GM23338 (cell line): ENCODE measurements around the gene CTDSP2. TPM values are rescaled to one million over a fixed set of nuclear protein-coding genes. Genes with fewer than 3 reads are reported as not detected.

Source experiments
- ATAC-seq: fragments of 200-7000 bp; cut with Tn5 transposase; 3 replicates; pipeline ENCODE4 v1.9.1; 2020
- DNase-seq: peaks from one replicate; pipeline ENCODE4 v3.0.0-alpha.2; 2015; ENCODE audit warnings: low spot score
- H2AFZ ChIP-seq: fragments of 200-600 bp; sonication (generic); 2 replicates; pipeline ENCODE4 v1.8.0; 2016; ENCODE audit warnings: antibody characterized with exemption, mild to moderate bottlenecking, moderate library complexity
- H3F3A ChIP-seq: fragments of 200-600 bp; sonication (generic); replicated peaks from 2 replicates; pipeline ENCODE4 v1.8.0; 2017; ENCODE audit warnings: antibody characterized with exemption, mixed run types, low read depth
- H3K27ac ChIP-seq: fragments of 200-600 bp; sonication (generic); 2 replicates; pipeline ENCODE4 v1.6.1; 2016; ENCODE audit warnings: low read depth
- H3K27me3 ChIP-seq: fragments of 200-600 bp; sonication (generic); 2 replicates; pipeline ENCODE4 v1.8.0; 2016; ENCODE audit warnings: mild to moderate bottlenecking, mixed run types, moderate library complexity; ENCODE audit not compliant: insufficient read depth
- H3K36me3 ChIP-seq: fragments of 200-600 bp; sonication (generic); 2 replicates; pipeline ENCODE4 v1.8.0; 2016; ENCODE audit warnings: mild to moderate bottlenecking; ENCODE audit not compliant: insufficient read depth
- H3K4me1 ChIP-seq: fragments of 200-600 bp; sonication (generic); 2 replicates; pipeline ENCODE4 v1.8.0; 2016; ENCODE audit warnings: mild to moderate bottlenecking, moderate library complexity; ENCODE audit not compliant: insufficient read depth
- H3K4me2 ChIP-seq: fragments of 200-600 bp; sonication (generic); 2 replicates; pipeline ENCODE4 v1.7.1; 2017; ENCODE audit warnings: mixed run types
- H3K4me3 ChIP-seq: fragments of 200-600 bp; sonication (generic); 2 replicates; pipeline ENCODE4 v1.6.1; 2016; ENCODE audit warnings: mixed run types
- H3K79me2 ChIP-seq: fragments of 200-600 bp; sonication (generic); replicated peaks from 2 replicates; pipeline ENCODE4 v1.8.0; 2017; ENCODE audit warnings: mild to moderate bottlenecking; ENCODE audit not compliant: insufficient read depth
- H3K9me2 ChIP-seq: fragments of 200-600 bp; sonication (generic); 2 replicates; pipeline ENCODE4 v1.8.0; 2017; ENCODE audit not compliant: insufficient read depth
- H4K20me1 ChIP-seq: fragments of 200-600 bp; sonication (generic); replicated peaks from 2 replicates; pipeline ENCODE4 v1.8.0; 2017; ENCODE audit warnings: mild to moderate bottlenecking; ENCODE audit not compliant: insufficient read depth
- H3K27ac Mint-ChIP-seq: 2 replicates; pipeline ENCODE4 v1.8.0; 2020; ENCODE audit warnings: inconsistent platforms, mild to moderate bottlenecking, moderate library complexity, mixed read lengths
- H3K27me3 Mint-ChIP-seq: 3 replicates; pipeline ENCODE4 v1.8.0; 2022; ENCODE audit warnings: low read depth, mild to moderate bottlenecking, moderate library complexity, mixed read lengths, inconsistent platforms; ENCODE audit not compliant: insufficient read depth, poor library complexity
- H3K36me3 Mint-ChIP-seq: 3 replicates; pipeline ENCODE4 v1.8.0; 2021; ENCODE audit warnings: low read depth, mild to moderate bottlenecking, inconsistent platforms, moderate library complexity, mixed read lengths
- H3K4me1 Mint-ChIP-seq: 3 replicates; pipeline ENCODE4 v1.8.0; 2020; ENCODE audit warnings: mild to moderate bottlenecking, inconsistent platforms, mixed read lengths
- H3K4me3 Mint-ChIP-seq: 3 replicates; pipeline ENCODE4 v1.8.0; 2021; ENCODE audit warnings: moderate library complexity, mild to moderate bottlenecking, inconsistent platforms, mixed read lengths
- H3K9me3 Mint-ChIP-seq: 3 replicates; pipeline ENCODE4 v1.8.0; 2020; ENCODE audit warnings: moderate library complexity, mild to moderate bottlenecking, inconsistent platforms, mixed read lengths
- CREB1 ChIP-seq: fragments of 250-450 bp; sonication (Bioruptor Pico); IDR thresholded peaks from 2 replicates; pipeline ENCODE4 v1.5.0; 2020; ENCODE audit warnings: low read depth, mild to moderate bottlenecking, moderate library complexity
- EZH2 ChIP-seq: fragments of 200-600 bp; sonication (generic); IDR thresholded peaks from one replicate; pipeline ENCODE4 v1.8.0; 2017; ENCODE audit warnings: antibody characterized with exemption, mild to moderate bottlenecking, low read depth; ENCODE audit not compliant: unreplicated experiment
- JUNB ChIP-seq: IDR thresholded peaks from one replicate; pipeline ENCODE4 v1.6.1; 2016; ENCODE audit warnings: antibody characterized with exemption; ENCODE audit not compliant: unreplicated experiment
- POLR2AphosphoS5 ChIP-seq: IDR thresholded peaks from 2 replicates; pipeline ENCODE4 v1.6.1; 2016; ENCODE audit warnings: antibody characterized with exemption, low read depth
- STAT1 ChIP-seq: IDR thresholded peaks from one replicate; pipeline ENCODE4 v1.6.1; 2016; ENCODE audit warnings: antibody characterized with exemption; ENCODE audit not compliant: unreplicated experiment
- ZNF114 ChIP-seq: fragments of 250-450 bp; sonication (Bioruptor Pico); IDR thresholded peaks from 2 replicates; pipeline ENCODE4 v1.5.0; 2020; ENCODE audit warnings: mild to moderate bottlenecking, moderate library complexity
- polyA plus RNA-seq: library from polyadenylated mRNA; unstranded; fragments of >200 nt; fragmentation: Nextera tagmentation; extraction: Ambion mirVana; gene quantifications from 2 replicates; pipeline ENCODE4 v1.2.1, GENCODE V29; 2016
- total RNA-seq: library from RNA; depleted of rRNA; stranded (reverse); fragments of >200 nt; shearing (Covaris generic); gene quantifications from 2 replicates; pipeline ENCODE4 v1.2.3, GENCODE V29; 2014
- TF ChIP-seq, protein P1 (sequence below), 2 experiments: fragments of 200-600 bp in 1 of 2; sonication (generic) in 1 of 2; conservative IDR thresholded peaks; 2 replicates each; pipeline versions ENCODE4 v1.5.1 to v1.6.1; 2016 to 2017; ENCODE audit warnings: antibody characterized with exemption in 2 of 2, low read depth in 2 of 2, mild to moderate bottlenecking in 2 of 2, moderate library complexity in 1 of 2
- TF ChIP-seq, protein P2 (sequence below): IDR thresholded peaks from one replicate; pipeline ENCODE4 v1.6.1; 2018; ENCODE audit warnings: antibody characterized with exemption; ENCODE audit not compliant: unreplicated experiment
- TF ChIP-seq, protein P3 (sequence below): IDR thresholded peaks from 2 replicates; pipeline ENCODE4 v1.6.1; 2016; ENCODE audit warnings: antibody characterized with exemption
- TF ChIP-seq, protein P4 (sequence below): fragments of 250-450 bp; sonication (Bioruptor Pico); IDR thresholded peaks from 2 replicates; pipeline ENCODE4 v1.5.0; 2020; ENCODE audit warnings: mild to moderate bottlenecking, moderate library complexity

The CTDSP2 gene
- total and polyA plus RNA-seq, 2 experiments from 2014 or later = 22.8 to 81.9 TPM

DNA sequence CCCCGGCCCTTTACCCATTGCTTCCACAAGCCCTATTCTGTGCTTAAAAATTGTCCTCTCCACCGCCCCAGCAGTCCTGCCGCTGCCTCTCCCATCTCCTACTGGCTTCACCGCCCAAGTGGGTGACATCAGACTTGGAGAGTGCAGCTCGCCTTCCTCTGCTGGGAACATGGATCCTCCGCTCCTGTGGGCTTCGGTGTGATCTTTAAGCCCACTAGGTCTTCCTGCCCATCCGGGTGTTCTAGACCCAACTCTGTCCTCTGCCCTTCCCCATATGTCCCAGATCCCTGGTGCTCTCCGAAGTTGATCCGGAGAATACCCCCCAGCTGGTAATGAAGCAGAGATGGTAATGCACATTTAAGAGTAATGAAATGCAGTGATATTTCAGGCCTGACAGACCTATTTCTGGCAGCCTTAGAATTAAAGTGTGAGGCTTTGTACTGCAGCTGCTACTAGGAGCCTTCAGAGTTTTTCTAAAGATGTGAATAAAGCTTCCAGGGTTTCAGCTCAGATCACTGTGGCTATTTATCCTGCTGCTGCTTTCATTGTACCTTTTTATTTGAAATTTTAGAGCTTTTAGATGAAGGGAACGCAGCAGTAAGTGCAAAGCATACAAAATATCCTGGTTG is 22.9 kb upstream of the CTDSP2 start:
- DNase-seq = no peak
- Mint-ChIP-seq H3K9me3 (no peaks in the 10 kb centered on the region; the same call in 2 of the 3 replicates), H3K27ac (peak overlapping the region; percentile 45; the same call in 1 of the 2 replicates), H3K4me3 (peak overlapping the region; percentile 3; the same call in 1 of the 3 replicates), H3K27me3 (peaks cover 18% of the 10 kb centered on the region), H3K4me1 (peaks cover 25% of the 10 kb centered on the region), H3K36me3 (peaks cover 2% of the 10 kb centered on the region; the same call in 1 of the 3 replicates)
- no peak overlapping the region for H3K27ac ChIP-seq
- H3K4me2 ChIP-seq = 0 out of 2 replicates have a peak overlapping the region, but pooled peaks have one; percentile 14
- H3K9me2 ChIP-seq = no peaks in the 10 kb centered on the region
- ATAC-seq = no peak
- H3K36me3 ChIP-seq = no peaks in the 10 kb centered on the region
- H3F3A ChIP-seq = peaks cover 4% of the 10 kb centered on the region; the same call in 1 of the 2 replicates
- no peaks in the 10 kb centered on the region for H4K20me1 ChIP-seq
- H3K4me3 ChIP-seq = no peak overlapping the region
- no peaks in the 10 kb centered on the region for H3K79me2 ChIP-seq
- TF ChIP-seq POLR2AphosphoS5 (no peak), EZH2 (no peak), STAT1 (no peak), ZNF114 (CRISPR knock-in tag) (no peak), JUNB (no peak), CREB1 (CRISPR knock-in tag) (no peak)
- TF ChIP-seq, protein P1, sequence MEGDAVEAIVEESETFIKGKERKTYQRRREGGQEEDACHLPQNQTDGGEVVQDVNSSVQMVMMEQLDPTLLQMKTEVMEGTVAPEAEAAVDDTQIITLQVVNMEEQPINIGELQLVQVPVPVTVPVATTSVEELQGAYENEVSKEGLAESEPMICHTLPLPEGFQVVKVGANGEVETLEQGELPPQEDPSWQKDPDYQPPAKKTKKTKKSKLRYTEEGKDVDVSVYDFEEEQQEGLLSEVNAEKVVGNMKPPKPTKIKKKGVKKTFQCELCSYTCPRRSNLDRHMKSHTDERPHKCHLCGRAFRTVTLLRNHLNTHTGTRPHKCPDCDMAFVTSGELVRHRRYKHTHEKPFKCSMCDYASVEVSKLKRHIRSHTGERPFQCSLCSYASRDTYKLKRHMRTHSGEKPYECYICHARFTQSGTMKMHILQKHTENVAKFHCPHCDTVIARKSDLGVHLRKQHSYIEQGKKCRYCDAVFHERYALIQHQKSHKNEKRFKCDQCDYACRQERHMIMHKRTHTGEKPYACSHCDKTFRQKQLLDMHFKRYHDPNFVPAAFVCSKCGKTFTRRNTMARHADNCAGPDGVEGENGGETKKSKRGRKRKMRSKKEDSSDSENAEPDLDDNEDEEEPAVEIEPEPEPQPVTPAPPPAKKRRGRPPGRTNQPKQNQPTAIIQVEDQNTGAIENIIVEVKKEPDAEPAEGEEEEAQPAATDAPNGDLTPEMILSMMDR (conservative IDR thresholded peaks at IDR 0.05; ENCODE audit: low read depth in 2 of 2) = no peak
- TF ChIP-seq, protein P2, sequence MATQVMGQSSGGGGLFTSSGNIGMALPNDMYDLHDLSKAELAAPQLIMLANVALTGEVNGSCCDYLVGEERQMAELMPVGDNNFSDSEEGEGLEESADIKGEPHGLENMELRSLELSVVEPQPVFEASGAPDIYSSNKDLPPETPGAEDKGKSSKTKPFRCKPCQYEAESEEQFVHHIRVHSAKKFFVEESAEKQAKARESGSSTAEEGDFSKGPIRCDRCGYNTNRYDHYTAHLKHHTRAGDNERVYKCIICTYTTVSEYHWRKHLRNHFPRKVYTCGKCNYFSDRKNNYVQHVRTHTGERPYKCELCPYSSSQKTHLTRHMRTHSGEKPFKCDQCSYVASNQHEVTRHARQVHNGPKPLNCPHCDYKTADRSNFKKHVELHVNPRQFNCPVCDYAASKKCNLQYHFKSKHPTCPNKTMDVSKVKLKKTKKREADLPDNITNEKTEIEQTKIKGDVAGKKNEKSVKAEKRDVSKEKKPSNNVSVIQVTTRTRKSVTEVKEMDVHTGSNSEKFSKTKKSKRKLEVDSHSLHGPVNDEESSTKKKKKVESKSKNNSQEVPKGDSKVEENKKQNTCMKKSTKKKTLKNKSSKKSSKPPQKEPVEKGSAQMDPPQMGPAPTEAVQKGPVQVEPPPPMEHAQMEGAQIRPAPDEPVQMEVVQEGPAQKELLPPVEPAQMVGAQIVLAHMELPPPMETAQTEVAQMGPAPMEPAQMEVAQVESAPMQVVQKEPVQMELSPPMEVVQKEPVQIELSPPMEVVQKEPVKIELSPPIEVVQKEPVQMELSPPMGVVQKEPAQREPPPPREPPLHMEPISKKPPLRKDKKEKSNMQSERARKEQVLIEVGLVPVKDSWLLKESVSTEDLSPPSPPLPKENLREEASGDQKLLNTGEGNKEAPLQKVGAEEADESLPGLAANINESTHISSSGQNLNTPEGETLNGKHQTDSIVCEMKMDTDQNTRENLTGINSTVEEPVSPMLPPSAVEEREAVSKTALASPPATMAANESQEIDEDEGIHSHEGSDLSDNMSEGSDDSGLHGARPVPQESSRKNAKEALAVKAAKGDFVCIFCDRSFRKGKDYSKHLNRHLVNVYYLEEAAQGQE = no peak
- TF ChIP-seq, protein P3, sequence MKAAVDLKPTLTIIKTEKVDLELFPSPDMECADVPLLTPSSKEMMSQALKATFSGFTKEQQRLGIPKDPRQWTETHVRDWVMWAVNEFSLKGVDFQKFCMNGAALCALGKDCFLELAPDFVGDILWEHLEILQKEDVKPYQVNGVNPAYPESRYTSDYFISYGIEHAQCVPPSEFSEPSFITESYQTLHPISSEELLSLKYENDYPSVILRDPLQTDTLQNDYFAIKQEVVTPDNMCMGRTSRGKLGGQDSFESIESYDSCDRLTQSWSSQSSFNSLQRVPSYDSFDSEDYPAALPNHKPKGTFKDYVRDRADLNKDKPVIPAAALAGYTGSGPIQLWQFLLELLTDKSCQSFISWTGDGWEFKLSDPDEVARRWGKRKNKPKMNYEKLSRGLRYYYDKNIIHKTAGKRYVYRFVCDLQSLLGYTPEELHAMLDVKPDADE = no peak
- TF ChIP-seq, protein P4, sequence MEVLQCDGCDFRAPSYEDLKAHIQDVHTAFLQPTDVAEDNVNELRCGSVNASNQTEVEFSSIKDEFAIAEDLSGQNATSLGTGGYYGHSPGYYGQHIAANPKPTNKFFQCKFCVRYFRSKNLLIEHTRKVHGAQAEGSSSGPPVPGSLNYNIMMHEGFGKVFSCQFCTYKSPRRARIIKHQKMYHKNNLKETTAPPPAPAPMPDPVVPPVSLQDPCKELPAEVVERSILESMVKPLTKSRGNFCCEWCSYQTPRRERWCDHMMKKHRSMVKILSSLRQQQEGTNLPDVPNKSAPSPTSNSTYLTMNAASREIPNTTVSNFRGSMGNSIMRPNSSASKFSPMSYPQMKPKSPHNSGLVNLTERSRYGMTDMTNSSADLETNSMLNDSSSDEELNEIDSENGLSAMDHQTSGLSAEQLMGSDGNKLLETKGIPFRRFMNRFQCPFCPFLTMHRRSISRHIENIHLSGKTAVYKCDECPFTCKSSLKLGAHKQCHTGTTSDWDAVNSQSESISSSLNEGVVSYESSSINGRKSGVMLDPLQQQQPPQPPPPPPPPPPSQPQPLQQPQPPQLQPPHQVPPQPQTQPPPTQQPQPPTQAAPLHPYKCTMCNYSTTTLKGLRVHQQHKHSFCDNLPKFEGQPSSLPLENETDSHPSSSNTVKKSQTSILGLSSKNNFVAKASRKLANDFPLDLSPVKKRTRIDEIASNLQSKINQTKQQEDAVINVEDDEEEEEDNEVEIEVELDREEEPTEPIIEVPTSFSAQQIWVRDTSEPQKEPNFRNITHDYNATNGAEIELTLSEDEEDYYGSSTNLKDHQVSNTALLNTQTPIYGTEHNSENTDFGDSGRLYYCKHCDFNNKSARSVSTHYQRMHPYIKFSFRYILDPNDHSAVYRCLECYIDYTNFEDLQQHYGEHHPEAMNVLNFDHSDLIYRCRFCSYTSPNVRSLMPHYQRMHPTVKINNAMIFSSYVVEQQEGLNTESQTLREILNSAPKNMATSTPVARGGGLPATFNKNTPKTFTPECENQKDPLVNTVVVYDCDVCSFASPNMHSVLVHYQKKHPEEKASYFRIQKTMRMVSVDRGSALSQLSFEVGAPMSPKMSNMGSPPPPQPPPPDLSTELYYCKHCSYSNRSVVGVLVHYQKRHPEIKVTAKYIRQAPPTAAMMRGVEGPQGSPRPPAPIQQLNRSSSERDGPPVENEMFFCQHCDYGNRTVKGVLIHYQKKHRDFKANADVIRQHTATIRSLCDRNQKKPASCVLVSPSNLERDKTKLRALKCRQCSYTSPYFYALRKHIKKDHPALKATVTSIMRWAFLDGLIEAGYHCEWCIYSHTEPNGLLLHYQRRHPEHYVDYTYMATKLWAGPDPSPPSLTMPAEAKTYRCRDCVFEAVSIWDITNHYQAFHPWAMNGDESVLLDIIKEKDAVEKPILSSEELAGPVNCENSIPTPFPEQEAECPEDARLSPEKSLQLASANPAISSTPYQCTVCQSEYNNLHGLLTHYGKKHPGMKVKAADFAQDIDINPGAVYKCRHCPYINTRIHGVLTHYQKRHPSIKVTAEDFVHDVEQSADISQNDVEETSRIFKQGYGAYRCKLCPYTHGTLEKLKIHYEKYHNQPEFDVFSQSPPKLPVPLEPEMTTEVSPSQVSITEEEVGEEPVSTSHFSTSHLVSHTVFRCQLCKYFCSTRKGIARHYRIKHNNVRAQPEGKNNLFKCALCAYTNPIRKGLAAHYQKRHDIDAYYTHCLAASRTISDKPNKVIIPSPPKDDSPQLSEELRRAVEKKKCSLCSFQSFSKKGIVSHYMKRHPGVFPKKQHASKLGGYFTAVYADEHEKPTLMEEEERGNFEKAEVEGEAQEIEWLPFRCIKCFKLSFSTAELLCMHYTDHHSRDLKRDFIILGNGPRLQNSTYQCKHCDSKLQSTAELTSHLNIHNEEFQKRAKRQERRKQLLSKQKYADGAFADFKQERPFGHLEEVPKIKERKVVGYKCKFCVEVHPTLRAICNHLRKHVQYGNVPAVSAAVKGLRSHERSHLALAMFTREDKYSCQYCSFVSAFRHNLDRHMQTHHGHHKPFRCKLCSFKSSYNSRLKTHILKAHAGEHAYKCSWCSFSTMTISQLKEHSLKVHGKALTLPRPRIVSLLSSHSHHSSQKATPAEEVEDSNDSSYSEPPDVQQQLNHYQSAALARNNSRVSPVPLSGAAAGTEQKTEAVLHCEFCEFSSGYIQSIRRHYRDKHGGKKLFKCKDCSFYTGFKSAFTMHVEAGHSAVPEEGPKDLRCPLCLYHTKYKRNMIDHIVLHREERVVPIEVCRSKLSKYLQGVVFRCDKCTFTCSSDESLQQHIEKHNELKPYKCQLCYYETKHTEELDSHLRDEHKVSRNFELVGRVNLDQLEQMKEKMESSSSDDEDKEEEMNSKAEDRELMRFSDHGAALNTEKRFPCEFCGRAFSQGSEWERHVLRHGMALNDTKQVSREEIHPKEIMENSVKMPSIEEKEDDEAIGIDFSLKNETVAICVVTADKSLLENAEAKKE (CRISPR knock-in tag) = no peak
- peaks cover 19% of the 10 kb centered on the region for H3K4me1 ChIP-seq
- H2AFZ ChIP-seq = peak overlapping the region; percentile 92
- H3K27me3 ChIP-seq = peaks cover 18% of the 10 kb centered on the region
